OCI-LY3 (cell line): Measurements from ENCODE around the gene ESM1.

Experiments used
- EZH2phosphoT487 ChIP-seq: fragments of 200-600 bp; shearing (Covaris generic); IDR thresholded peaks from 2 replicates; pipeline ENCODE4 v1.6.1; 2018; ENCODE audit warnings: antibody characterized with exemption, mixed run types, low read depth
- TF ChIP-seq, protein P1 (sequence below): fragments of 200-600, 300-600 bp; sonication (generic); IDR thresholded peaks from 2 replicates; pipeline ENCODE4 v1.5.1; 2014; ENCODE audit warnings: antibody characterized with exemption, low read length, low read depth

DNA sequence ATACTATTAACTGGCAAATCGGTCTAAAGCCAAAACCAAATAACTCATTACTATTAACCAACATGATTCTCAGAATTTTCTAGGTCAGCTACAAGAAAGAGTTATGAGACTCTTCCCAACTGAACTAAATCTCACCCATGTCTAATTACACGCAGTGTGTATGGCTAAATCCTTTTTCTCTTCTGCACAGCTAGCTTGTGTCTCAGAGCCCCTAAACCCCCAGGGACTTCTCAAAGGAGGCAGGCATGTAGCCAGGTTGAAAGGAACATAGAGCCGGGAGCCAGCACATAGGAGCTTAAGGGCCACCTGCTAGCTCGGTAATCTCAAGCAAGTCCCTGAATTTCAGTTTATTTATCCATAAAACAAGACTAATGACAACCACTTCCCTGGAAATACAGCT, 36.4 kb upstream of the ESM1 start:
- TF ChIP-seq, protein P1, sequence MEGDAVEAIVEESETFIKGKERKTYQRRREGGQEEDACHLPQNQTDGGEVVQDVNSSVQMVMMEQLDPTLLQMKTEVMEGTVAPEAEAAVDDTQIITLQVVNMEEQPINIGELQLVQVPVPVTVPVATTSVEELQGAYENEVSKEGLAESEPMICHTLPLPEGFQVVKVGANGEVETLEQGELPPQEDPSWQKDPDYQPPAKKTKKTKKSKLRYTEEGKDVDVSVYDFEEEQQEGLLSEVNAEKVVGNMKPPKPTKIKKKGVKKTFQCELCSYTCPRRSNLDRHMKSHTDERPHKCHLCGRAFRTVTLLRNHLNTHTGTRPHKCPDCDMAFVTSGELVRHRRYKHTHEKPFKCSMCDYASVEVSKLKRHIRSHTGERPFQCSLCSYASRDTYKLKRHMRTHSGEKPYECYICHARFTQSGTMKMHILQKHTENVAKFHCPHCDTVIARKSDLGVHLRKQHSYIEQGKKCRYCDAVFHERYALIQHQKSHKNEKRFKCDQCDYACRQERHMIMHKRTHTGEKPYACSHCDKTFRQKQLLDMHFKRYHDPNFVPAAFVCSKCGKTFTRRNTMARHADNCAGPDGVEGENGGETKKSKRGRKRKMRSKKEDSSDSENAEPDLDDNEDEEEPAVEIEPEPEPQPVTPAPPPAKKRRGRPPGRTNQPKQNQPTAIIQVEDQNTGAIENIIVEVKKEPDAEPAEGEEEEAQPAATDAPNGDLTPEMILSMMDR: no peak
- no peak for TF ChIP-seq EZH2phosphoT487
